Liver (tissue), 9 donors: ENCODE results near the gene XCL1. TPM values are rescaled to one million over a fixed set of nuclear protein-coding genes. Genes with fewer than 3 reads are reported as not detected.

ENCODE experiments used
- DNase-seq: peaks from one replicate; pipeline ENCODE4 v3.0.0-alpha.2; 2017; ENCODE audit warnings: low spot score
- H3K27ac ChIP-seq, 2 donors: one replicate each; pipeline ENCODE4 v1.7.0; 2013; ENCODE audit warnings: inconsistent platforms in 2 of 2, low read length in 2 of 2, control low read depth in 1 of 2, low read depth in 1 of 2, mild to moderate bottlenecking in 1 of 2
- H3K27me3 ChIP-seq, 4 donors: one replicate each; pipeline versions ENCODE4 v1.6.1 to v1.7.0; 2013; ENCODE audit warnings: low read length in 3 of 4, inconsistent platforms in 1 of 4, mild to moderate bottlenecking in 1 of 4, moderate library complexity in 1 of 4; ENCODE audit not compliant: control insufficient read depth in 4 of 4, insufficient read depth in 4 of 4
- H3K36me3 ChIP-seq, 4 donors: one replicate each; pipeline versions ENCODE4 v1.6.1 to v1.7.0; 2013; ENCODE audit warnings: low read length in 3 of 4, mild to moderate bottlenecking in 3 of 4, low read depth in 1 of 4, moderate library complexity in 1 of 4; ENCODE audit not compliant: control insufficient read depth in 4 of 4, insufficient read depth in 3 of 4
- H3K4me1 ChIP-seq, 4 donors: one replicate each; pipeline versions ENCODE4 v1.6.1 to v1.7.0; 2013; ENCODE audit warnings: low read length in 3 of 4, mild to moderate bottlenecking in 3 of 4, moderate library complexity in 1 of 4; ENCODE audit not compliant: control insufficient read depth in 4 of 4, insufficient read depth in 4 of 4
- H3K4me3 ChIP-seq, 3 donors: one replicate each; pipeline versions ENCODE4 v1.6.1 to v1.7.0; 2013; ENCODE audit warnings: low read length in 3 of 3, control low read depth in 1 of 3, low read depth in 1 of 3, mild to moderate bottlenecking in 1 of 3
- H3K9ac ChIP-seq, 2 donors: one replicate each; pipeline ENCODE4 v1.7.0; 2013; ENCODE audit warnings: low read length in 2 of 2, mild to moderate bottlenecking in 2 of 2, moderate library complexity in 2 of 2, control low read depth in 1 of 2, low read depth in 1 of 2
- H3K9me3 ChIP-seq, 4 donors: one replicate each; pipeline versions ENCODE4 v1.6.1 to v1.7.0; 2013; ENCODE audit warnings: low read length in 3 of 4; ENCODE audit not compliant: control insufficient read depth in 4 of 4
- EGR1 ChIP-seq, 2 donors: IDR thresholded peaks; 2 replicates each; pipeline ENCODE4 v1.6.1; 2016 to 2018; ENCODE audit warnings: antibody characterized with exemption in 2 of 2, low read depth in 2 of 2
- FOXA1 ChIP-seq: IDR thresholded peaks from 2 replicates; pipeline ENCODE4 v1.6.1; 2016; ENCODE audit warnings: antibody characterized with exemption
- FOXA2 ChIP-seq: IDR thresholded peaks from 2 replicates; pipeline ENCODE4 v1.6.1; 2016; ENCODE audit warnings: antibody characterized with exemption
- GABPA ChIP-seq, 2 donors: IDR thresholded peaks in 1 of 2; conservative IDR thresholded peaks in 1 of 2; 2 replicates each; pipeline ENCODE4 v1.6.1; 2016; ENCODE audit warnings: antibody characterized with exemption in 2 of 2, mild to moderate bottlenecking in 1 of 2, moderate library complexity in 1 of 2
- HNF4A ChIP-seq, 2 donors: conservative IDR thresholded peaks; 2 replicates each; pipeline ENCODE4 v1.6.1; 2016; ENCODE audit warnings: antibody characterized with exemption in 2 of 2, mild to moderate bottlenecking in 2 of 2
- HNF4G ChIP-seq: IDR thresholded peaks from 2 replicates; pipeline ENCODE4 v1.6.1; 2016; ENCODE audit warnings: antibody characterized with exemption
- JUND ChIP-seq, 2 donors: IDR thresholded peaks; 2 replicates each; pipeline ENCODE4 v1.6.1; 2016; ENCODE audit warnings: antibody characterized with exemption in 2 of 2
- NR2F2 ChIP-seq: IDR thresholded peaks from 2 replicates; pipeline ENCODE4 v1.6.1; 2016; ENCODE audit warnings: antibody characterized with exemption
- RAD21 ChIP-seq, 2 donors: IDR thresholded peaks; 2 replicates each; pipeline ENCODE4 v1.6.1; 2016; ENCODE audit warnings: antibody characterized with exemption in 2 of 2, mild to moderate bottlenecking in 2 of 2
- RXRA ChIP-seq, 2 donors: IDR thresholded peaks; 2 replicates each; pipeline ENCODE4 v1.6.1; 2017 to 2018; ENCODE audit warnings: antibody characterized with exemption in 2 of 2, mild to moderate bottlenecking in 1 of 2
- TAF1 ChIP-seq: conservative IDR thresholded peaks from 2 replicates; pipeline ENCODE4 v1.6.1; 2016; ENCODE audit warnings: antibody characterized with exemption, mild to moderate bottlenecking
- YY1 ChIP-seq: IDR thresholded peaks from 2 replicates; pipeline ENCODE4 v1.6.1; 2016; ENCODE audit warnings: antibody characterized with exemption, mild to moderate bottlenecking
- WGBS: extraction: QIAGEN DNeasy Blood & Tissue Kit; methylation state at CpG from one replicate; pipeline ENCODE4 v1.1.7; 2013; 5-methylcytosine and 5-hydroxymethylcytosine counted together
- polyA plus RNA-seq, 2 donors: library from polyadenylated mRNA; stranded (reverse) in 1 of 2; unstranded in 1 of 2; fragments of 200-250 nt in 1 of 2; fragments of >200 nt in 1 of 2; fragmentation: Nextera tagmentation in 1 of 2; extraction: Ambion mirVana in 1 of 2; gene quantifications; one replicate each; pipeline versions ENCODE4 v1.2.1 to v1.2.3, GENCODE V29; 2013 to 2015
- total RNA-seq, 2 donors: library from RNA; depleted of rRNA; stranded (reverse); fragments of >200 nt; gene quantifications; one replicate each; pipeline ENCODE4 v1.2.3, GENCODE V29; 2014
- TF ChIP-seq, protein P1 (sequence below): IDR thresholded peaks from 2 replicates; pipeline ENCODE4 v1.6.1; 2016; ENCODE audit warnings: antibody characterized with exemption
- TF ChIP-seq, protein P2 (sequence below): IDR thresholded peaks from 2 replicates; pipeline ENCODE4 v1.6.1; 2016; ENCODE audit warnings: antibody characterized with exemption, mild to moderate bottlenecking
- TF ChIP-seq, protein P3 (sequence below): fragments of 150-350 bp; IDR thresholded peaks from 2 replicates; pipeline ENCODE4 v1.5.1; 2017; ENCODE audit warnings: improper control_type of control experiment, low read depth, low read length; ENCODE audit not compliant: missing input control
- TF ChIP-seq, protein P4 (sequence below): IDR thresholded peaks from 2 replicates; pipeline ENCODE4 v1.6.1; 2016; ENCODE audit warnings: antibody characterized with exemption
- TF ChIP-seq, protein P5 (sequence below): IDR thresholded peaks from 2 replicates; pipeline ENCODE4 v1.6.1; 2016; ENCODE audit warnings: antibody characterized with exemption
- donor health status: healthy.
- donor health status: healthy.
- donor health status: healthy.
- donor health status: healthy.
- donor health status: healthy.

The XCL1 gene
- total and polyA plus RNA-seq, 4 donors, result 0.17 to 0.33 (median 0.22) TPM

DNA sequence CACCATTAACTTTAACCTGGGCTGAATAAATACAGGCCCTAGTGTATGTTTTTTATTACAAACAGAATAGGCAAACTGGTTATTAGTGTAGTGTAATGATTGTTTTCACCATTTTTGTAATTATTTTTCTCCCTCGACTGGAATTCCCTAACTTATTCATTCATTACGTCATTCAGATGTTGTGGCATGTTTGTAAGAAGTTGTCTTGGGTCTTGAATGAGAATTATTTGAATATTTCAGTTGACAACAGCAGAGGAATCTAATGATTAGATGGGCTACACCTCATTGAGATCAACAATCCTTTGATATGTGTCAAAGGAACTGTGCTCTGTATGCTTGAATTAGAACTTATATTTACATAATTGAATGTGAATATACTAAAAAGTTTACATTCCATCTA is 12.8 kb downstream of the XCL1 start:
- Histone ChIP-seq H3K27me3 (no peaks in the 10 kb centered on the region), H3K9ac (no peak overlapping the region), H3K9me3 (no peaks in the 10 kb centered on the region), H3K36me3 (no peaks in the 10 kb centered on the region), H3K4me1 (no peaks in the 10 kb centered on the region), H3K4me3 (no peak overlapping the region), H3K27ac (no peak overlapping the region)
- TF ChIP-seq YY1, result no peak
- no peak for TF ChIP-seq RXRA (IDR thresholded peaks at IDR 0.05)
- TF ChIP-seq HNF4G, result no peak
- TF ChIP-seq RAD21 (IDR thresholded peaks at IDR 0.05), result no peak
- TF ChIP-seq EGR1 (IDR thresholded peaks at IDR 0.05; ENCODE audit: low read depth in 2 of 2), result no peak
- TF ChIP-seq NR2F2, result no peak
- no peak for TF ChIP-seq HNF4A (conservative IDR thresholded peaks at IDR 0.05)
- no peak for TF ChIP-seq FOXA1
- TF ChIP-seq, protein P1, sequence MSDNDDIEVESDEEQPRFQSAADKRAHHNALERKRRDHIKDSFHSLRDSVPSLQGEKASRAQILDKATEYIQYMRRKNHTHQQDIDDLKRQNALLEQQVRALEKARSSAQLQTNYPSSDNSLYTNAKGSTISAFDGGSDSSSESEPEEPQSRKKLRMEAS, result no peak
- no peak for TF ChIP-seq FOXA2
- TF ChIP-seq JUND (IDR thresholded peaks at IDR 0.05), result no peak
- TF ChIP-seq, protein P2, sequence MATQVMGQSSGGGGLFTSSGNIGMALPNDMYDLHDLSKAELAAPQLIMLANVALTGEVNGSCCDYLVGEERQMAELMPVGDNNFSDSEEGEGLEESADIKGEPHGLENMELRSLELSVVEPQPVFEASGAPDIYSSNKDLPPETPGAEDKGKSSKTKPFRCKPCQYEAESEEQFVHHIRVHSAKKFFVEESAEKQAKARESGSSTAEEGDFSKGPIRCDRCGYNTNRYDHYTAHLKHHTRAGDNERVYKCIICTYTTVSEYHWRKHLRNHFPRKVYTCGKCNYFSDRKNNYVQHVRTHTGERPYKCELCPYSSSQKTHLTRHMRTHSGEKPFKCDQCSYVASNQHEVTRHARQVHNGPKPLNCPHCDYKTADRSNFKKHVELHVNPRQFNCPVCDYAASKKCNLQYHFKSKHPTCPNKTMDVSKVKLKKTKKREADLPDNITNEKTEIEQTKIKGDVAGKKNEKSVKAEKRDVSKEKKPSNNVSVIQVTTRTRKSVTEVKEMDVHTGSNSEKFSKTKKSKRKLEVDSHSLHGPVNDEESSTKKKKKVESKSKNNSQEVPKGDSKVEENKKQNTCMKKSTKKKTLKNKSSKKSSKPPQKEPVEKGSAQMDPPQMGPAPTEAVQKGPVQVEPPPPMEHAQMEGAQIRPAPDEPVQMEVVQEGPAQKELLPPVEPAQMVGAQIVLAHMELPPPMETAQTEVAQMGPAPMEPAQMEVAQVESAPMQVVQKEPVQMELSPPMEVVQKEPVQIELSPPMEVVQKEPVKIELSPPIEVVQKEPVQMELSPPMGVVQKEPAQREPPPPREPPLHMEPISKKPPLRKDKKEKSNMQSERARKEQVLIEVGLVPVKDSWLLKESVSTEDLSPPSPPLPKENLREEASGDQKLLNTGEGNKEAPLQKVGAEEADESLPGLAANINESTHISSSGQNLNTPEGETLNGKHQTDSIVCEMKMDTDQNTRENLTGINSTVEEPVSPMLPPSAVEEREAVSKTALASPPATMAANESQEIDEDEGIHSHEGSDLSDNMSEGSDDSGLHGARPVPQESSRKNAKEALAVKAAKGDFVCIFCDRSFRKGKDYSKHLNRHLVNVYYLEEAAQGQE, result no peak
- TF ChIP-seq, protein P3, sequence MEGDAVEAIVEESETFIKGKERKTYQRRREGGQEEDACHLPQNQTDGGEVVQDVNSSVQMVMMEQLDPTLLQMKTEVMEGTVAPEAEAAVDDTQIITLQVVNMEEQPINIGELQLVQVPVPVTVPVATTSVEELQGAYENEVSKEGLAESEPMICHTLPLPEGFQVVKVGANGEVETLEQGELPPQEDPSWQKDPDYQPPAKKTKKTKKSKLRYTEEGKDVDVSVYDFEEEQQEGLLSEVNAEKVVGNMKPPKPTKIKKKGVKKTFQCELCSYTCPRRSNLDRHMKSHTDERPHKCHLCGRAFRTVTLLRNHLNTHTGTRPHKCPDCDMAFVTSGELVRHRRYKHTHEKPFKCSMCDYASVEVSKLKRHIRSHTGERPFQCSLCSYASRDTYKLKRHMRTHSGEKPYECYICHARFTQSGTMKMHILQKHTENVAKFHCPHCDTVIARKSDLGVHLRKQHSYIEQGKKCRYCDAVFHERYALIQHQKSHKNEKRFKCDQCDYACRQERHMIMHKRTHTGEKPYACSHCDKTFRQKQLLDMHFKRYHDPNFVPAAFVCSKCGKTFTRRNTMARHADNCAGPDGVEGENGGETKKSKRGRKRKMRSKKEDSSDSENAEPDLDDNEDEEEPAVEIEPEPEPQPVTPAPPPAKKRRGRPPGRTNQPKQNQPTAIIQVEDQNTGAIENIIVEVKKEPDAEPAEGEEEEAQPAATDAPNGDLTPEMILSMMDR, result no peak
- no peak for TF ChIP-seq TAF1
- no peak for TF ChIP-seq GABPA (IDR thresholded peaks at IDR 0.05 in 1 of 2, conservative IDR thresholded peaks at IDR 0.05 in 1 of 2)
- TF ChIP-seq, protein P4, sequence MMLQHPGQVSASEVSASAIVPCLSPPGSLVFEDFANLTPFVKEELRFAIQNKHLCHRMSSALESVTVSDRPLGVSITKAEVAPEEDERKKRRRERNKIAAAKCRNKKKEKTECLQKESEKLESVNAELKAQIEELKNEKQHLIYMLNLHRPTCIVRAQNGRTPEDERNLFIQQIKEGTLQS, result no peak
- WGBS, result 89% methylated on average over 2 of the region's 2 CpGs
- DNase-seq, result no peak

DNA sequence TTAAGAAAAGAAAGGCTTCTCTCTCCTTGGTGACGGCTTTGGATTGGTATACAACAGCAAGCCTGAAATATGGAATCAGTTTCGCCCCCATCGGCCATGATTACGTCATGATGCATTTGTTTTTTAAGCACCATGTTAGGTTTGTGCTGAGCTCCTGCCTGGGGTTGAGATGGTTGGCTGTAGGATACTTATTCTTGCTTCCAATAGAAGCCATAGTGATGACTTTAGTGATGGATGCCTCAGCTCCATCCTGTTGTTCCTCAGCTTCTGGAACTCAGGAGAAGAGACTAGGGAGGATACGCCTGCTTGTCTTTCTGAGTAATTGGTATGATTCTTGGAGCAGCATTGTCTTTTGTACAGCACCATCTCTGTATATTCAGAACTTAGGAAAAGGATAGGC is 14.7 kb downstream of the XCL1 start:
- TF ChIP-seq, protein P1, result no peak
- no peak for TF ChIP-seq YY1
- no peak for TF ChIP-seq FOXA1
- no peak for TF ChIP-seq HNF4G
- TF ChIP-seq RAD21 (IDR thresholded peaks at IDR 0.05), result no peak
- no peak for TF ChIP-seq JUND (IDR thresholded peaks at IDR 0.05)
- TF ChIP-seq, protein P5, sequence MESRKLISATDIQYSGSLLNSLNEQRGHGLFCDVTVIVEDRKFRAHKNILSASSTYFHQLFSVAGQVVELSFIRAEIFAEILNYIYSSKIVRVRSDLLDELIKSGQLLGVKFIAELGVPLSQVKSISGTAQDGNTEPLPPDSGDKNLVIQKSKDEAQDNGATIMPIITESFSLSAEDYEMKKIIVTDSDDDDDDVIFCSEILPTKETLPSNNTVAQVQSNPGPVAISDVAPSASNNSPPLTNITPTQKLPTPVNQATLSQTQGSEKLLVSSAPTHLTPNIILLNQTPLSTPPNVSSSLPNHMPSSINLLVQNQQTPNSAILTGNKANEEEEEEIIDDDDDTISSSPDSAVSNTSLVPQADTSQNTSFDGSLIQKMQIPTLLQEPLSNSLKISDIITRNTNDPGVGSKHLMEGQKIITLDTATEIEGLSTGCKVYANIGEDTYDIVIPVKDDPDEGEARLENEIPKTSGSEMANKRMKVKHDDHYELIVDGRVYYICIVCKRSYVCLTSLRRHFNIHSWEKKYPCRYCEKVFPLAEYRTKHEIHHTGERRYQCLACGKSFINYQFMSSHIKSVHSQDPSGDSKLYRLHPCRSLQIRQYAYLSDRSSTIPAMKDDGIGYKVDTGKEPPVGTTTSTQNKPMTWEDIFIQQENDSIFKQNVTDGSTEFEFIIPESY, result no peak
- no peak for TF ChIP-seq HNF4A (conservative IDR thresholded peaks at IDR 0.05)
- Histone ChIP-seq H3K27me3 (peaks cover 0 to 2% (median 0%) of the 10 kb centered on the region in 4 donors), H3K27ac (no peak overlapping the region), H3K9ac (no peak overlapping the region), H3K36me3 (no peaks in the 10 kb centered on the region), H3K9me3 (no peaks in the 10 kb centered on the region), H3K4me1 (no peaks in the 10 kb centered on the region), H3K4me3 (no peak overlapping the region)
- no peak for DNase-seq
- WGBS, result 91% methylated on average over 5 of the region's 5 CpGs
